Osteocyte (in vitro differentiated cells): Measurements from ENCODE around the gene PTX4. TPM values are rescaled to one million over a fixed set of nuclear protein-coding genes. Genes with fewer than 3 reads are reported as not detected.

Source experiments
- DNase-seq: peaks from one replicate; pipeline ENCODE4 v3.0.0; 2021; ENCODE audit warnings: mixed read lengths; ENCODE audit not compliant: unreplicated experiment; ENCODE audit errors: extremely low spot score
- H3K27ac Mint-ChIP-seq: one replicate; pipeline ENCODE4 v1.8.0; 2021; ENCODE audit warnings: mild to moderate bottlenecking, mixed read lengths; ENCODE audit not compliant: unreplicated experiment
- H3K27me3 Mint-ChIP-seq: one replicate; pipeline ENCODE4 v1.8.0; 2021; ENCODE audit warnings: mixed read lengths; ENCODE audit not compliant: unreplicated experiment
- H3K36me3 Mint-ChIP-seq: one replicate; pipeline ENCODE4 v1.8.0; 2021; ENCODE audit warnings: mixed read lengths; ENCODE audit not compliant: unreplicated experiment
- H3K4me1 Mint-ChIP-seq: one replicate; pipeline ENCODE4 v1.8.0; 2021; ENCODE audit warnings: mixed read lengths; ENCODE audit not compliant: unreplicated experiment
- H3K4me3 Mint-ChIP-seq: one replicate; pipeline ENCODE4 v1.8.0; 2021; ENCODE audit warnings: mild to moderate bottlenecking, moderate library complexity, mixed read lengths; ENCODE audit not compliant: unreplicated experiment
- H3K9me3 Mint-ChIP-seq: one replicate; pipeline ENCODE4 v1.8.0; 2021; ENCODE audit warnings: mixed read lengths; ENCODE audit not compliant: unreplicated experiment
- CTCF ChIP-seq: fragments of 200-600 bp; sonication (generic); IDR thresholded peaks from 2 replicates; pipeline ENCODE4 v1.5.0; 2021; ENCODE audit warnings: antibody characterized with exemption, mild to moderate bottlenecking, moderate library complexity
- total RNA-seq: library from RNA; stranded (reverse); gene quantifications from 2 replicates; pipeline ENCODE4 v1.2.1, GENCODE V29; 2021

Gene PTX4
- total RNA-seq, 1 donor from 2014 or later = not detected

- no peak for DNase-seq
- no peaks in the 10 kb centered on the region for H3K4me1 Mint-ChIP-seq
- no peak overlapping the region for H3K4me3 Mint-ChIP-seq
- TF ChIP-seq CTCF = no peak
- H3K27ac Mint-ChIP-seq = no peak overlapping the region
- H3K9me3 Mint-ChIP-seq = no peaks in the 10 kb centered on the region
- peaks cover 13% of the 10 kb centered on the region for H3K36me3 Mint-ChIP-seq
- no peaks in the 10 kb centered on the region for H3K27me3 Mint-ChIP-seq
These were observed 14.6 kb upstream of the PTX4 start for GRCh38 chr16:1503110-1503955.

GRCh38 chr16:1502092-1503004 is 13.6 kb upstream of the PTX4 start:
- H3K9me3 Mint-ChIP-seq = no peaks in the 10 kb centered on the region
- peaks cover 14% of the 10 kb centered on the region for H3K36me3 Mint-ChIP-seq
- no peaks in the 10 kb centered on the region for H3K27me3 Mint-ChIP-seq
- H3K4me3 Mint-ChIP-seq = no peak overlapping the region
- H3K27ac Mint-ChIP-seq = no peak overlapping the region
- no peak for TF ChIP-seq CTCF
- peak; percentile 83 for DNase-seq
- H3K4me1 Mint-ChIP-seq = no peaks in the 10 kb centered on the region

- no peak for TF ChIP-seq CTCF
- Mint-ChIP-seq H3K27ac (no peak overlapping the region), H3K4me1 (no peaks in the 10 kb centered on the region), H3K4me3 (no peak overlapping the region), H3K27me3 (no peaks in the 10 kb centered on the region), H3K36me3 (peaks cover 13% of the 10 kb centered on the region), H3K9me3 (no peaks in the 10 kb centered on the region)
- DNase-seq = no peak
These were observed 12.9 kb upstream of the PTX4 start for GRCh38 chr16:1501630-1502029.

GRCh38 chr16:1500465-1501150 is 11.9 kb upstream of the PTX4 start:
- Mint-ChIP-seq H3K36me3 (peaks cover 13% of the 10 kb centered on the region), H3K27me3 (no peaks in the 10 kb centered on the region), H3K9me3 (no peaks in the 10 kb centered on the region), H3K27ac (no peak overlapping the region), H3K4me3 (no peak overlapping the region), H3K4me1 (no peaks in the 10 kb centered on the region)
- peak; percentile 83 for DNase-seq
- no peak for TF ChIP-seq CTCF
